HepG2 (cell line): Measurements from ENCODE around the gene SHISA6. TPM values are rescaled to one million over a fixed set of nuclear protein-coding genes. Genes with fewer than 3 reads are reported as not detected.
A peak's percentile ranks its signal among the peaks of the same experiment; 100 is the strongest.

ENCODE experiments used
- ATAC-seq: fragments of 200-7000 bp; cut with Tn5 transposase; 3 replicates; pipeline ENCODE4 v1.9.1; 2020; ENCODE audit warnings: mild to moderate bottlenecking, moderate library complexity
- BruUV-seq: library from RNA; stranded (reverse); fragments of 400-500 nt; replicated peaks from 2 replicates; lab custom pipeline; 2021; lab: Mats Ljungman, UMichigan
- CTCF ChIA-PET: fragments of 300-600 bp; formaldehyde crosslinking; extraction: SDS; loops from one replicate; lab custom pipeline; 2021; ENCODE audit warnings: low total read pairs, inconsistent platforms, low intra/inter-chr PET ratio; lab: Yijun Ruan, JAX
- POLR2A ChIA-PET: fragments of 350-600 bp; sonication (Branson Sonifier 250); formaldehyde crosslinking; loops from one replicate; lab custom pipeline; 2020; ENCODE audit warnings: antibody characterized with exemption, inconsistent platforms; lab: Yijun Ruan, JAX
- DNase-seq: peaks from one replicate; pipeline ENCODE4 v3.0.0-alpha.2; 2015; ENCODE audit warnings: low spot score
- FAIRE-seq: peaks from 3 replicates; lab custom pipeline; 2011; peaks lifted over from hg19 to GRCh38; lab: Jason Lieb, UNC
- H2AFZ ChIP-seq: one replicate; pipeline ENCODE4 v1.6.1; 2011; ENCODE audit warnings: low read length, inconsistent platforms
- H3K27ac ChIP-seq: fragments of 300-600 bp; 3 replicates; pipeline ENCODE4 v1.8.0; 2011; ENCODE audit warnings: mixed run types, mild to moderate bottlenecking, mixed read lengths, low read length, inconsistent platforms; ENCODE audit not compliant: insufficient read depth; ENCODE audit errors: extremely low read length
- H3K27me3 ChIP-seq, 2 experiments: fragments of 200-600 bp in 1 of 2; 2 replicates in 1 of 2; 3 replicates in 1 of 2; pipeline versions ENCODE4 v1.6.0 to v1.8.0; 2011; ENCODE audit warnings: low read length in 2 of 2, mild to moderate bottlenecking in 2 of 2, moderate library complexity in 2 of 2, inconsistent platforms in 1 of 2; ENCODE audit not compliant: insufficient read depth in 2 of 2, control insufficient read depth in 1 of 2
- H3K36me3 ChIP-seq, 2 experiments: fragments of 200-600 bp in 1 of 2; replicated peaks in 1 of 2; 2 replicates in 1 of 2; 3 replicates in 1 of 2; pipeline versions ENCODE4 v1.5.1 to v1.8.0; 2011; ENCODE audit warnings: low read length in 2 of 2, inconsistent platforms in 1 of 2; ENCODE audit not compliant: insufficient read depth in 2 of 2, control insufficient read depth in 1 of 2
- H3K4me1 ChIP-seq: 2 replicates; pipeline ENCODE4 v1.5.1; 2012; ENCODE audit warnings: low read length, inconsistent platforms; ENCODE audit not compliant: insufficient read depth
- H3K4me2 ChIP-seq: 2 replicates; pipeline ENCODE4 v1.6.0; 2011; ENCODE audit warnings: low read depth, low read length, inconsistent platforms
- H3K4me3 ChIP-seq, 3 experiments: fragments of 200-600 bp in 1 of 3; sonication (generic), shearing (Covaris generic) in 1 of 3; replicated peaks in 1 of 3; 2 replicates each; pipeline ENCODE4 v1.5.1; 2011 to 2016; ENCODE audit warnings: low read length in 3 of 3, inconsistent platforms in 2 of 3, low read depth in 2 of 3, mild to moderate bottlenecking in 2 of 3, control low read depth in 1 of 3, mixed read lengths in 1 of 3; ENCODE audit not compliant: insufficient read depth in 1 of 3
- H3K79me2 ChIP-seq: one replicate; pipeline ENCODE4 v1.6.1; 2011; ENCODE audit warnings: low read length, inconsistent platforms; ENCODE audit not compliant: insufficient read depth
- H3K9ac ChIP-seq: 2 replicates; pipeline ENCODE4 v1.6.0; 2011; ENCODE audit warnings: mild to moderate bottlenecking, low read depth, low read length, inconsistent platforms; ENCODE audit not compliant: insufficient read depth
- H3K9me3 ChIP-seq: 2 replicates; pipeline ENCODE4 v1.5.1; 2012; ENCODE audit warnings: mild to moderate bottlenecking, low read length
- H4K20me1 ChIP-seq: 2 replicates; pipeline ENCODE4 v1.6.0; 2011; ENCODE audit warnings: inconsistent platforms, mild to moderate bottlenecking, low read length, moderate library complexity; ENCODE audit not compliant: insufficient read depth
- SMC3 ChIP-seq: IDR thresholded peaks from 2 replicates; pipeline ENCODE4 v1.6.1; 2011; ENCODE audit warnings: low read length, improper control_type of control experiment
- STAG1 ChIP-seq: sonication (generic); formaldehyde crosslinking; IDR thresholded peaks from 2 replicates; pipeline ENCODE4 v1.4.0; 2020; ENCODE audit warnings: missing genetic modification reagents
- THYN1 ChIP-seq: sonication (generic); formaldehyde crosslinking; IDR thresholded peaks from 2 replicates; pipeline ENCODE4 v1.8.1; 2023; ENCODE audit warnings: low read depth, mild to moderate bottlenecking, moderate library complexity, missing genetic modification reagents, borderline replicate concordance
- ZNF441 ChIP-seq: sonication (generic); formaldehyde crosslinking; IDR thresholded peaks from 2 replicates; pipeline ENCODE4 v1.7.0; 2021; ENCODE audit warnings: missing genetic modification reagents, borderline replicate concordance
- WGBS: methylation state at CpG from one replicate; pipeline ENCODE4 v1.1.6; 2017; ENCODE audit warnings: low lambda C conversion rate; 5-methylcytosine and 5-hydroxymethylcytosine counted together
- in situ Hi-C: cut with HindIII; loops from 2 replicates; pipeline ENCODE4 v1.10.0; 2017; ENCODE audit warnings: low pct_unique_long_range_greater_than_20kb; ENCODE audit not compliant: extremely low pct_ligation_motif_present
- intact Hi-C: fragments of 100-400 bp; cut with micrococcal nuclease; formaldehyde crosslinking; loops from one replicate; pipeline ENCODE4 v1.10.0; 2022; ENCODE audit not compliant: unreplicated experiment
- polyA plus RNA-seq, 8 experiments: library from polyadenylated mRNA; depleted of rRNA in 3 of 8; stranded (reverse) in 7 of 8; unstranded in 1 of 8; fragments of >200 nt; fragmentation: Illumina TruSeq in 4 of 8; extraction: Trizol in 4 of 8; gene quantifications; 2 replicates each; pipeline versions ENCODE4 v1.2.1 to v1.2.3, GENCODE V29; 2011 to 2016; ENCODE audit warnings: low read depth in 4 of 8, missing spikeins in 1 of 8, mixed read lengths in 1 of 8; ENCODE audit not compliant: insufficient read depth in 1 of 8
- total RNA-seq, 5 experiments: library from RNA; depleted of rRNA; stranded (reverse); fragments of >200 nt; fragmentation: Illumina TruSeq; extraction: Trizol; gene quantifications; 2 replicates each; pipeline ENCODE4 v1.2.3, GENCODE V29; 2016; ENCODE audit warnings: low read depth in 1 of 5
- TF ChIP-seq, protein P1 (sequence below): sonication (generic); formaldehyde crosslinking; IDR thresholded peaks from 2 replicates; pipeline ENCODE4 v1.5.0; 2020; ENCODE audit warnings: mild to moderate bottlenecking, missing genetic modification reagents, moderate library complexity
- TF ChIP-seq, protein P2 (sequence below): IDR thresholded peaks from 2 replicates; pipeline ENCODE4 v1.6.1; 2016; ENCODE audit warnings: missing genetic modification reagents, missing compliant biosample characterization

Gene SHISA6
- total and polyA plus RNA-seq, 2 of the 13 experiments (the other 11 are each of a cell fraction or from before 2014, with no cell fraction given), result not detected

DNA sequence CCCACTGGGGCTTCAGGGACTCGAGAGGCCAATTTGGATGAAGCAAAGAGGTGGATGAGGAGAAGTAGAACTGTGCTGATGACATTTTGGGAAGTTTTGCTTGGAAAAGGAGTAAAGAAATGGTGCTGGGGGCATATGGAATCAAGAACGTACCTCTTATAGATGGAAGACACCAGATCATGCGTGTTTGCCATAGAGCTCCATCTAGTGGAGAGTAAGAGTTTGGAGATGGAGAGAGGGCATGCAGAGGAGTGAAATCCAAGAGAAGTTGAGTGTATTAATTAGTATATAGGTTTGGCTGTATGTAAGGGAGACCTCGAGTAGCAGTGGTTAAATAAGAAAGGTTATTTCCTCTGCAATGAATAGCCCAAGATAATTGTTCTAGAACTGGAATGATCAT is 56.0 kb downstream of the SHISA6 start:
- intact Hi-C loops (loop anchor here (1.0 kb wide), 1 partner anchor 421 kb away; no protein-coding TSS in a partner anchor), in situ Hi-C loops (loop anchor here (5.0 kb wide), 1 partner anchor 420 kb away; no protein-coding TSS in a partner anchor)
- POLR2A ChIA-PET, result no interaction called here
- ATAC-seq (no peak; the same call in 2 of the 3 replicates), DNase-seq (peak; percentile 10), FAIRE-seq (no peak)
- TF ChIP-seq SMC3 (0 out of 2 replicates have a peak, but pooled peaks have one; percentile 6), ZNF441 (no peak), THYN1 (CRISPR knock-in tag) (no peak), STAG1 (CRISPR knock-in tag) (peak; percentile 22; the same call in 1 of the 2 replicates)
- TF ChIP-seq, protein P1, sequence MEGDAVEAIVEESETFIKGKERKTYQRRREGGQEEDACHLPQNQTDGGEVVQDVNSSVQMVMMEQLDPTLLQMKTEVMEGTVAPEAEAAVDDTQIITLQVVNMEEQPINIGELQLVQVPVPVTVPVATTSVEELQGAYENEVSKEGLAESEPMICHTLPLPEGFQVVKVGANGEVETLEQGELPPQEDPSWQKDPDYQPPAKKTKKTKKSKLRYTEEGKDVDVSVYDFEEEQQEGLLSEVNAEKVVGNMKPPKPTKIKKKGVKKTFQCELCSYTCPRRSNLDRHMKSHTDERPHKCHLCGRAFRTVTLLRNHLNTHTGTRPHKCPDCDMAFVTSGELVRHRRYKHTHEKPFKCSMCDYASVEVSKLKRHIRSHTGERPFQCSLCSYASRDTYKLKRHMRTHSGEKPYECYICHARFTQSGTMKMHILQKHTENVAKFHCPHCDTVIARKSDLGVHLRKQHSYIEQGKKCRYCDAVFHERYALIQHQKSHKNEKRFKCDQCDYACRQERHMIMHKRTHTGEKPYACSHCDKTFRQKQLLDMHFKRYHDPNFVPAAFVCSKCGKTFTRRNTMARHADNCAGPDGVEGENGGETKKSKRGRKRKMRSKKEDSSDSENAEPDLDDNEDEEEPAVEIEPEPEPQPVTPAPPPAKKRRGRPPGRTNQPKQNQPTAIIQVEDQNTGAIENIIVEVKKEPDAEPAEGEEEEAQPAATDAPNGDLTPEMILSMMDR (CRISPR knock-in tag), result peak; percentile 47
- TF ChIP-seq, protein P2, sequence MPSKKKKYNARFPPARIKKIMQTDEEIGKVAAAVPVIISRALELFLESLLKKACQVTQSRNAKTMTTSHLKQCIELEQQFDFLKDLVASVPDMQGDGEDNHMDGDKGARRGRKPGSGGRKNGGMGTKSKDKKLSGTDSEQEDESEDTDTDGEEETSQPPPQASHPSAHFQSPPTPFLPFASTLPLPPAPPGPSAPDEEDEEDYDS (CRISPR knock-in tag), result no peak
- Histone ChIP-seq H3K9me3 (no peaks in the 10 kb centered on the region), H4K20me1 (no peaks in the 10 kb centered on the region), H3K4me2 (no peak overlapping the region), H3K27me3 (peaks cover 0 to 3% of the 10 kb centered on the region in 2 experiments; a peak in 1 of 5 replicates), H3K4me3 (no peak overlapping the region), H3K36me3 (no peaks in the 10 kb centered on the region), H3K79me2 (no peaks in the 10 kb centered on the region), H3K27ac (no peak overlapping the region), H3K4me1 (no peaks in the 10 kb centered on the region), H2AFZ (no peak overlapping the region), H3K9ac (no peak overlapping the region)
- CTCF ChIA-PET, result interaction anchor here (1.1 to 2.1 kb wide), 2 partner anchors 418 to 421 kb away, joined by 3 to 6 read pairs; no protein-coding TSS in a partner anchor
- WGBS, result 0% methylated on average over 4 of the region's 4 CpGs
- BruUV-seq, result no TSS peak
